ENCODE results near the gene ITLN1.

The ITLN1 gene

GRCh38 chr1:160853754-160854153, 31.2 kb downstream of the ITLN1 start:
- no CpG with 5 or more reads among the region's 2 CpGs for WGBS, 2 donors (ENCODE audit: extremely low coverage in 2 of 2, insufficient read length in 2 of 2, insufficient replicate concordance in 1 of 2)
- peak overlapping the region; percentile 44 for H3K18ac ChIP-seq (ENCODE audit: low read length)
- no peak overlapping the region for H2BK120ac ChIP-seq (ENCODE audit: low read depth, low read length)
- no peak overlapping the region for H2AK5ac ChIP-seq (ENCODE audit: low read depth, low read length)
- no peak overlapping the region for H3K4me3 ChIP-seq (ENCODE audit: low read length in 2 of 2)
- H3K79me1 ChIP-seq (ENCODE audit: low read depth, low read length): no peaks in the 10 kb centered on the region
- H2BK12ac ChIP-seq (ENCODE audit: low read length): no peak overlapping the region
- H3K9ac ChIP-seq (ENCODE audit: low read depth, low read length, poor library complexity): no peak overlapping the region
- H2AFZ ChIP-seq (ENCODE audit: low read length): no peak overlapping the region
- no peak overlapping the region for H3K4ac ChIP-seq (ENCODE audit: low read length)
- H3K36me3 ChIP-seq (replicated peaks in 1 of 2; ENCODE audit: control insufficient read depth in 2 of 2, insufficient read depth in 2 of 2, low read length in 2 of 2): no peaks in the 10 kb centered on the region
- H2BK5ac ChIP-seq (ENCODE audit: low read length): no peak overlapping the region
- H3K14ac ChIP-seq (ENCODE audit: low read length): no peak overlapping the region
- peaks cover 0 to 2% (median 0%) of the 10 kb centered on the region in 3 experiments for H3K27me3 ChIP-seq (ENCODE audit: control insufficient read depth in 3 of 3, insufficient read depth in 3 of 3, low read depth in 1 of 3, low read length in 3 of 3)
- no peaks in the 10 kb centered on the region for H3K4me1 ChIP-seq (ENCODE audit: control insufficient read depth in 2 of 2, insufficient read depth in 1 of 2, low read depth in 1 of 2, low read length in 2 of 2)
- H4K91ac ChIP-seq (ENCODE audit: low read depth, low read length, poor library complexity): no peak overlapping the region
- no peak overlapping the region for H3K23ac ChIP-seq (ENCODE audit: low read depth, low read length, poor library complexity)
- H4K8ac ChIP-seq (ENCODE audit: low read depth, low read length): no peak overlapping the region
- DNase-seq (ENCODE audit: low spot score): no peak
- H3K4me2 ChIP-seq (ENCODE audit: insufficient read depth, low read length, poor library complexity, severe bottlenecking): no peak overlapping the region
- H2BK15ac ChIP-seq (ENCODE audit: low read length): no peak overlapping the region
- no peak overlapping the region for H3K27ac ChIP-seq (replicated peaks; ENCODE audit: low read length)
- H3K9me3 ChIP-seq (replicated peaks in 1 of 2; ENCODE audit: control insufficient read depth in 2 of 2, insufficient read depth in 1 of 2, low read depth in 1 of 2, low read length in 2 of 2): no peaks in the 10 kb centered on the region

- Histone ChIP-seq H3K27ac (replicated peaks; ENCODE audit: low read length) (no peak overlapping the region), H3K4me1 (ENCODE audit: control insufficient read depth in 2 of 2, insufficient read depth in 1 of 2, low read depth in 1 of 2, low read length in 2 of 2) (no peaks in the 10 kb centered on the region), H3K27me3 (ENCODE audit: control insufficient read depth in 3 of 3, insufficient read depth in 3 of 3, low read depth in 1 of 3, low read length in 3 of 3) (peaks cover 0 to 2% (median 0%) of the 10 kb centered on the region in 3 experiments), H3K9ac (ENCODE audit: low read depth, low read length, poor library complexity) (no peak overlapping the region), H2BK12ac (ENCODE audit: low read length) (no peak overlapping the region), H3K4me2 (ENCODE audit: insufficient read depth, low read length, poor library complexity, severe bottlenecking) (no peak overlapping the region), H2BK15ac (ENCODE audit: low read length) (no peak overlapping the region), H3K18ac (ENCODE audit: low read length) (no peak overlapping the region), H3K14ac (ENCODE audit: low read length) (no peak overlapping the region), H4K91ac (ENCODE audit: low read depth, low read length, poor library complexity) (no peak overlapping the region), H3K4ac (ENCODE audit: low read length) (no peak overlapping the region), H4K8ac (ENCODE audit: low read depth, low read length) (no peak overlapping the region), H3K9me3 (replicated peaks in 1 of 2; ENCODE audit: control insufficient read depth in 2 of 2, insufficient read depth in 1 of 2, low read depth in 1 of 2, low read length in 2 of 2) (no peaks in the 10 kb centered on the region), H2BK120ac (ENCODE audit: low read depth, low read length) (no peak overlapping the region), H3K4me3 (ENCODE audit: low read length in 2 of 2) (no peak overlapping the region), H3K36me3 (replicated peaks in 1 of 2; ENCODE audit: control insufficient read depth in 2 of 2, insufficient read depth in 2 of 2, low read length in 2 of 2) (no peaks in the 10 kb centered on the region), H2AFZ (ENCODE audit: low read length) (no peak overlapping the region), H3K79me1 (ENCODE audit: low read depth, low read length) (no peaks in the 10 kb centered on the region), H2AK5ac (ENCODE audit: low read depth, low read length) (no peak overlapping the region), H3K23ac (ENCODE audit: low read depth, low read length, poor library complexity) (no peak overlapping the region), H2BK5ac (ENCODE audit: low read length) (no peak overlapping the region)
- no peak for DNase-seq (ENCODE audit: low spot score)
- no CpG with 5 or more reads among the region's 3 CpGs for WGBS, 2 donors (ENCODE audit: extremely low coverage in 2 of 2, insufficient read length in 2 of 2, insufficient replicate concordance in 1 of 2)
These were observed 32.0 kb downstream of the ITLN1 start for GRCh38 chr1:160853014-160853413.

DNA sequence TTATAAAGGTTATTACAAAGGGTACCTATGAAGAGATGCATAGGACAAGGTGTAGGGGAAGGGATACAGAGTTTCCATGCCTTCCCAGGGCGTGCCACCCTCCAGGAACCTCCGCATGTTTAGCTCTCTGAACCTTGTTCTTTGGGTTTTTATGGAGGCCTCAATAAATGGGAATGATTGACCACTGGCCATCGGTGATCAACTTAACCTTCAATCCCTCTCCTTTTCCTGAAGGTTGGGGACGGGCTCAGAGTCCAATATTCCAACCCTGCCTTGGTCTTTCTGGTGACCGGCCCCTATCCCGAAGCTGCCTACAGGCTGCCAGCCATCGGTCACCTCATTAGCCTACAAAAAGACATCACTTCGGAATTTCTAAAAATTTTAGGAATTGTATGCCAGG, 34.0 kb downstream of the ITLN1 start:
- Histone ChIP-seq H3K14ac (ENCODE audit: low read length) (no peak overlapping the region), H2BK15ac (ENCODE audit: low read length) (no peak overlapping the region), H4K91ac (ENCODE audit: low read depth, low read length, poor library complexity) (no peak overlapping the region), H3K79me1 (ENCODE audit: low read depth, low read length) (no peaks in the 10 kb centered on the region), H3K18ac (ENCODE audit: low read length) (no peak overlapping the region), H3K27ac (replicated peaks; ENCODE audit: low read length) (no peak overlapping the region), H3K23ac (ENCODE audit: low read depth, low read length, poor library complexity) (no peak overlapping the region), H3K27me3 (ENCODE audit: control insufficient read depth in 3 of 3, insufficient read depth in 3 of 3, low read depth in 1 of 3, low read length in 3 of 3) (peaks cover 0 to 2% (median 0%) of the 10 kb centered on the region in 3 experiments), H3K4me3 (ENCODE audit: low read length in 2 of 2) (no peak overlapping the region), H3K9me3 (replicated peaks in 1 of 2; ENCODE audit: control insufficient read depth in 2 of 2, insufficient read depth in 1 of 2, low read depth in 1 of 2, low read length in 2 of 2) (no peaks in the 10 kb centered on the region), H3K4me1 (ENCODE audit: control insufficient read depth in 2 of 2, insufficient read depth in 1 of 2, low read depth in 1 of 2, low read length in 2 of 2) (no peaks in the 10 kb centered on the region), H3K4ac (ENCODE audit: low read length) (no peak overlapping the region), H3K4me2 (ENCODE audit: insufficient read depth, low read length, poor library complexity, severe bottlenecking) (no peak overlapping the region), H2BK120ac (ENCODE audit: low read depth, low read length) (no peak overlapping the region), H2AK5ac (ENCODE audit: low read depth, low read length) (no peak overlapping the region), H2AFZ (ENCODE audit: low read length) (no peak overlapping the region), H2BK5ac (ENCODE audit: low read length) (no peak overlapping the region), H3K9ac (ENCODE audit: low read depth, low read length, poor library complexity) (no peak overlapping the region), H3K36me3 (replicated peaks in 1 of 2; ENCODE audit: control insufficient read depth in 2 of 2, insufficient read depth in 2 of 2, low read length in 2 of 2) (no peaks in the 10 kb centered on the region), H2BK12ac (ENCODE audit: low read length) (no peak overlapping the region), H4K8ac (ENCODE audit: low read depth, low read length) (no peak overlapping the region)
- no CpG with 5 or more reads among the region's 8 CpGs for WGBS, 2 donors (ENCODE audit: extremely low coverage in 2 of 2, insufficient read length in 2 of 2, insufficient replicate concordance in 1 of 2)
- DNase-seq (ENCODE audit: low spot score): no peak

GRCh38 chr1:160850541-160850940, 34.4 kb downstream of the ITLN1 start:
- H4K91ac ChIP-seq (ENCODE audit: low read depth, low read length, poor library complexity): no peak overlapping the region
- H2AK5ac ChIP-seq (ENCODE audit: low read depth, low read length): no peak overlapping the region
- no peak for DNase-seq (ENCODE audit: low spot score)
- H3K4me3 ChIP-seq (ENCODE audit: low read length in 2 of 2): no peak overlapping the region
- H2AFZ ChIP-seq (ENCODE audit: low read length): no peak overlapping the region
- no peak overlapping the region for H2BK12ac ChIP-seq (ENCODE audit: low read length)
- H4K8ac ChIP-seq (ENCODE audit: low read depth, low read length): no peak overlapping the region
- no peak overlapping the region for H2BK120ac ChIP-seq (ENCODE audit: low read depth, low read length)
- no peak overlapping the region for H3K9ac ChIP-seq (ENCODE audit: low read depth, low read length, poor library complexity)
- H3K4ac ChIP-seq (ENCODE audit: low read length): no peak overlapping the region
- H3K4me2 ChIP-seq (ENCODE audit: insufficient read depth, low read length, poor library complexity, severe bottlenecking): no peak overlapping the region
- peaks cover 0 to 2% (median 0%) of the 10 kb centered on the region in 3 experiments for H3K27me3 ChIP-seq (ENCODE audit: control insufficient read depth in 3 of 3, insufficient read depth in 3 of 3, low read depth in 1 of 3, low read length in 3 of 3)
- H2BK15ac ChIP-seq (ENCODE audit: low read length): no peak overlapping the region
- no peak overlapping the region for H3K18ac ChIP-seq (ENCODE audit: low read length)
- no peaks in the 10 kb centered on the region for H3K4me1 ChIP-seq (ENCODE audit: control insufficient read depth in 2 of 2, insufficient read depth in 1 of 2, low read depth in 1 of 2, low read length in 2 of 2)
- H2BK5ac ChIP-seq (ENCODE audit: low read length): no peak overlapping the region
- no peaks in the 10 kb centered on the region for H3K36me3 ChIP-seq (replicated peaks in 1 of 2; ENCODE audit: control insufficient read depth in 2 of 2, insufficient read depth in 2 of 2, low read length in 2 of 2)
- no CpG with 5 or more reads among the region's 5 CpGs for WGBS, 2 donors (ENCODE audit: extremely low coverage in 2 of 2, insufficient read length in 2 of 2, insufficient replicate concordance in 1 of 2)
- H3K79me1 ChIP-seq (ENCODE audit: low read depth, low read length): no peaks in the 10 kb centered on the region
- H3K14ac ChIP-seq (ENCODE audit: low read length): no peak overlapping the region
- no peak overlapping the region for H3K23ac ChIP-seq (ENCODE audit: low read depth, low read length, poor library complexity)
- no peaks in the 10 kb centered on the region for H3K9me3 ChIP-seq (replicated peaks in 1 of 2; ENCODE audit: control insufficient read depth in 2 of 2, insufficient read depth in 1 of 2, low read depth in 1 of 2, low read length in 2 of 2)
- no peak overlapping the region for H3K27ac ChIP-seq (replicated peaks; ENCODE audit: low read length)
